Retinal pigment epithelial cell (primary cell): ENCODE measurements around the gene STAM2.
A peak's percentile ranks its signal among the peaks of the same experiment; 100 is the strongest.

Experiments used
- DNase-seq: peaks from one replicate; pipeline ENCODE4 v3.0.0-alpha.2; 2010; ENCODE audit warnings: low read depth
- H3K4me3 ChIP-seq: 2 replicates; pipeline ENCODE4 v1.5.1; 2011; ENCODE audit warnings: mild to moderate bottlenecking, low read length, control low read depth, moderate library complexity
- CTCF ChIP-seq: conservative IDR thresholded peaks from 2 replicates; pipeline ENCODE4 v1.5.1; 2011; ENCODE audit warnings: low read depth, low read length, control low read depth, inconsistent platforms

Gene STAM2

GRCh38 chr2:152157253-152157652, 18.3 kb downstream of the STAM2 start:
- no peak for TF ChIP-seq CTCF
- H3K4me3 ChIP-seq = no peak overlapping the region
- no peak for DNase-seq

- no peak overlapping the region for H3K4me3 ChIP-seq
- DNase-seq = no peak
- TF ChIP-seq CTCF = no peak
Measured at GRCh38 chr2:152155209-152155608, 20.4 kb downstream of the STAM2 start.

GRCh38 chr2:152154462-152154861, 21.1 kb downstream of the STAM2 start:
- TF ChIP-seq CTCF = no peak
- H3K4me3 ChIP-seq = no peak overlapping the region
- no peak for DNase-seq

- DNase-seq = peak; percentile 29
- TF ChIP-seq CTCF = no peak
- no peak overlapping the region for H3K4me3 ChIP-seq
Measured at GRCh38 chr2:152134488-152135280, 40.9 kb downstream of the STAM2 start.

- peak; percentile 32 for DNase-seq
- no peak for TF ChIP-seq CTCF
- no peak overlapping the region for H3K4me3 ChIP-seq
Measured at GRCh38 chr2:152132306-152132705, 43.3 kb downstream of the STAM2 start.

- TF ChIP-seq CTCF = no peak
- no peak overlapping the region for H3K4me3 ChIP-seq
- DNase-seq = no peak
Measured at GRCh38 chr2:152127628-152128027, 47.9 kb downstream of the STAM2 start.

GRCh38 chr2:152126664-152127063, 48.9 kb downstream of the STAM2 start:
- TF ChIP-seq CTCF = no peak
- no peak overlapping the region for H3K4me3 ChIP-seq
- DNase-seq = no peak
